Panc1 (cell line): ENCODE data around the gene NR5A1.

ENCODE experiments used
- CTCF ChIP-seq: fragments of 450-650 bp; IDR thresholded peaks from 2 replicates; pipeline ENCODE4 v1.5.1; 2017; ENCODE audit warnings: mild to moderate bottlenecking
- POLR2AphosphoS5 ChIP-seq: IDR thresholded peaks from 2 replicates; pipeline ENCODE4 v1.6.1; 2012; ENCODE audit warnings: mild to moderate bottlenecking, low read depth, low read length, moderate library complexity
- SIN3A ChIP-seq: IDR thresholded peaks from 2 replicates; pipeline ENCODE4 v1.6.1; 2012; ENCODE audit warnings: low read depth, mild to moderate bottlenecking, low read length, moderate library complexity, borderline replicate concordance; ENCODE audit not compliant: insufficient read depth
- TCF7L2 ChIP-seq: IDR thresholded peaks from 2 replicates; pipeline ENCODE4 v1.6.1; 2011; ENCODE audit warnings: mild to moderate bottlenecking, low read depth, low read length, inconsistent platforms
- TF ChIP-seq, protein P1 (sequence below), 2 experiments: IDR thresholded peaks; 2 replicates each; pipeline ENCODE4 v1.6.1; 2011 to 2012; ENCODE audit warnings: low read depth in 2 of 2, control low read depth in 1 of 2, low read length in 1 of 2, mild to moderate bottlenecking in 1 of 2, moderate library complexity in 1 of 2; ENCODE audit not compliant: insufficient read depth in 1 of 2

GRCh38 chr9:124480621-124480981 is 26.6 kb downstream of the NR5A1 start:
- TF ChIP-seq CTCF = peak; percentile 84
- TF ChIP-seq, protein P1, sequence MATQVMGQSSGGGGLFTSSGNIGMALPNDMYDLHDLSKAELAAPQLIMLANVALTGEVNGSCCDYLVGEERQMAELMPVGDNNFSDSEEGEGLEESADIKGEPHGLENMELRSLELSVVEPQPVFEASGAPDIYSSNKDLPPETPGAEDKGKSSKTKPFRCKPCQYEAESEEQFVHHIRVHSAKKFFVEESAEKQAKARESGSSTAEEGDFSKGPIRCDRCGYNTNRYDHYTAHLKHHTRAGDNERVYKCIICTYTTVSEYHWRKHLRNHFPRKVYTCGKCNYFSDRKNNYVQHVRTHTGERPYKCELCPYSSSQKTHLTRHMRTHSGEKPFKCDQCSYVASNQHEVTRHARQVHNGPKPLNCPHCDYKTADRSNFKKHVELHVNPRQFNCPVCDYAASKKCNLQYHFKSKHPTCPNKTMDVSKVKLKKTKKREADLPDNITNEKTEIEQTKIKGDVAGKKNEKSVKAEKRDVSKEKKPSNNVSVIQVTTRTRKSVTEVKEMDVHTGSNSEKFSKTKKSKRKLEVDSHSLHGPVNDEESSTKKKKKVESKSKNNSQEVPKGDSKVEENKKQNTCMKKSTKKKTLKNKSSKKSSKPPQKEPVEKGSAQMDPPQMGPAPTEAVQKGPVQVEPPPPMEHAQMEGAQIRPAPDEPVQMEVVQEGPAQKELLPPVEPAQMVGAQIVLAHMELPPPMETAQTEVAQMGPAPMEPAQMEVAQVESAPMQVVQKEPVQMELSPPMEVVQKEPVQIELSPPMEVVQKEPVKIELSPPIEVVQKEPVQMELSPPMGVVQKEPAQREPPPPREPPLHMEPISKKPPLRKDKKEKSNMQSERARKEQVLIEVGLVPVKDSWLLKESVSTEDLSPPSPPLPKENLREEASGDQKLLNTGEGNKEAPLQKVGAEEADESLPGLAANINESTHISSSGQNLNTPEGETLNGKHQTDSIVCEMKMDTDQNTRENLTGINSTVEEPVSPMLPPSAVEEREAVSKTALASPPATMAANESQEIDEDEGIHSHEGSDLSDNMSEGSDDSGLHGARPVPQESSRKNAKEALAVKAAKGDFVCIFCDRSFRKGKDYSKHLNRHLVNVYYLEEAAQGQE (IDR thresholded peaks at IDR 0.05; ENCODE audit: insufficient read depth in 1 of 2, low read depth in 2 of 2, low read length in 1 of 2) = no peak
- TF ChIP-seq POLR2AphosphoS5 = no peak
- no peak for TF ChIP-seq TCF7L2
- no peak for TF ChIP-seq SIN3A
